Measurements from ENCODE around the gene NR2F1.

Gene NR2F1

GRCh38 chr5:93642526-93642925 is 59.5 kb downstream of the NR2F1 start:
- no peak for FAIRE-seq
